ENCODE results near the gene ARL5A. TPM values are rescaled to one million over a fixed set of nuclear protein-coding genes. Genes with fewer than 3 reads are reported as not detected.

Gene ARL5A
- total and polyA plus RNA-seq, 2 of the 4 experiments (the other 2 are of a cell fraction): 22.3 to 45.5 TPM

GRCh38 chr2:151767536-151767935 is 60.7 kb downstream of the ARL5A start:
- 0% methylated on average over 1 of the region's 2 CpGs; no CpG with 5 or more reads in 1 of the 2 experiments for WGBS, 2 experiments (ENCODE audit: extremely low coverage in 2 of 2, insufficient read length in 1 of 2)
- Histone ChIP-seq H4K91ac (ENCODE audit: insufficient read depth, low read depth, low read length) (no peak overlapping the region), H3K4me3 (ENCODE audit: insufficient read depth, low read depth, low read length) (no peak overlapping the region), H3K4ac (ENCODE audit: low read depth, low read length) (no peak overlapping the region), H3K79me1 (ENCODE audit: low read depth in 1 of 2, low read length in 2 of 2) (no peaks in the 10 kb centered on the region), H2AFZ (replicated peaks; ENCODE audit: low read length, poor library complexity) (no peak overlapping the region), H3K27ac (ENCODE audit: insufficient read depth, low read length) (no peak overlapping the region), H2BK20ac (ENCODE audit: low read depth, low read length) (no peak overlapping the region), H3K9ac (ENCODE audit: low read depth, low read length) (no peak overlapping the region), H3K27me3 (ENCODE audit: control insufficient read depth, insufficient read depth, low read length) (no peaks in the 10 kb centered on the region), H3K18ac (ENCODE audit: low read depth, low read length) (no peak overlapping the region), H3K9me3 (ENCODE audit: control insufficient read depth, insufficient read depth, low read length) (no peaks in the 10 kb centered on the region), H2BK15ac (ENCODE audit: low read depth, low read length) (no peak overlapping the region), H3K23ac (ENCODE audit: low read depth, low read length) (no peak overlapping the region), H2BK120ac (ENCODE audit: low read depth, low read length) (no peak overlapping the region), H2AK9ac (replicated peaks; ENCODE audit: low read depth, low read length, poor library complexity) (no peak overlapping the region), H4K5ac (ENCODE audit: low read depth, low read length) (no peak overlapping the region), H3K4me1 (ENCODE audit: control insufficient read depth, insufficient read depth, low read length) (peaks cover 4% of the 10 kb centered on the region), H3K36me3 (ENCODE audit: control insufficient read depth, insufficient read depth, low read length) (no peaks in the 10 kb centered on the region), H3K14ac (replicated peaks; ENCODE audit: low read depth, low read length) (no peak overlapping the region), H3K4me2 (ENCODE audit: low read depth, low read length) (no peak overlapping the region), H2AK5ac (ENCODE audit: low read depth, low read length) (no peak overlapping the region), H4K20me1 (ENCODE audit: insufficient read depth, low read length) (no peaks in the 10 kb centered on the region), H4K8ac (ENCODE audit: low read depth in 2 of 2, low read length in 2 of 2) (no peak overlapping the region), H3K56ac (ENCODE audit: extremely low read depth, insufficient read depth, low read length) (no peak overlapping the region), H2BK5ac (ENCODE audit: low read depth, low read length, poor library complexity, severe bottlenecking) (no peak overlapping the region), H3K9me1 (ENCODE audit: insufficient read depth, low read length) (peaks cover 7% of the 10 kb centered on the region)
- DNase-seq (peak; percentile 15), ATAC-seq (ENCODE audit: low read depth) (no peak)
- TF ChIP-seq FOS (IDR thresholded peaks at IDR 0.05; ENCODE audit: low read depth, low read length) (no peak), CHD1 (IDR thresholded peaks at IDR 0.05; ENCODE audit: low read depth, low read length) (no peak), CEBPB (IDR thresholded peaks at IDR 0.05; ENCODE audit: low read depth, low read length) (no peak), BHLHE40 (IDR thresholded peaks at IDR 0.05; ENCODE audit: low read depth, low read length) (no peak), NFE2L2 (IDR thresholded peaks at IDR 0.05; ENCODE audit: low read depth, low read length) (no peak), MAFK (IDR thresholded peaks at IDR 0.05; ENCODE audit: low read depth, low read length) (no peak), MXI1 (IDR thresholded peaks at IDR 0.05; ENCODE audit: borderline replicate concordance, low read depth, low read length) (no peak), RAD21 (IDR thresholded peaks at IDR 0.05; ENCODE audit: low read length) (no peak), POLR2A (IDR thresholded peaks at IDR 0.05; ENCODE audit: low read depth, low read length) (no peak), CTCF (conservative IDR thresholded peaks at IDR 0.05; ENCODE audit: low read depth, low read length) (no peak), USF2 (IDR thresholded peaks at IDR 0.05; ENCODE audit: low read depth, low read length) (no peak)
- in situ Hi-C loops (cut with MboI; ENCODE audit: low sequenced_read_pairs): no loop called here
- no TSS peak for BruUV-seq (replicated peaks)
- POLR2A ChIA-PET (ENCODE audit: unreplicated experiment): no interaction called here
- intact Hi-C loops (cut with micrococcal nuclease): loop anchor here (5.0 kb wide), 1 partner anchor 1525 kb away; no protein-coding TSS in a partner anchor
- CTCF ChIA-PET: no interaction called here
- dilution Hi-C loops (cut with HindIII; ENCODE audit: low sequenced_read_pairs, unreplicated experiment): no loop called here

Data from IMR-90 (cell line).